ENCODE measurements around the gene PHLDB1.
"Not testable (repeated sequence)": the region's sequence is repeated elsewhere in the genome, so short reads cannot be mapped to it uniquely, and the experiment has no call there.

The PHLDB1 gene

GRCh38 chr11:118604566-118604965 lies 2.8 kb upstream of the PHLDB1 start:
- peak overlapping the region in 17 of 21 experiments; percentile 1 to 76 (median 55) for H3K27ac ChIP-seq
- no peak overlapping the region for H3K4me3 ChIP-seq

GRCh38 chr11:118605116-118605867 lies 2.1 kb upstream of the PHLDB1 start:
- no peak overlapping the region for H3K4me3 ChIP-seq
- peak overlapping the region in 19 of 21 experiments; percentile 1 to 94 (median 64) for H3K27ac ChIP-seq

GRCh38 chr11:118606157-118606843 lies 1.1 kb upstream of the PHLDB1 start:
- Histone ChIP-seq H3K4me3 (no peak overlapping the region), H3K27ac (peak overlapping the region in 20 of 21 experiments; percentile 6 to 94 (median 54))

GRCh38 chr11:118606844-118607228 lies 579 bp upstream of the PHLDB1 start:
- Histone ChIP-seq H3K27ac (peak overlapping the region in 16 of 21 experiments; percentile 7 to 94 (median 52)), H3K4me3 (no peak overlapping the region)

GRCh38 chr11:118608360-118609227 lies 1.2 kb downstream of the PHLDB1 start:
- Histone ChIP-seq H3K4me3 (peak overlapping the region; percentile 49 to 63 (median 59)), H3K27ac (peak overlapping the region; percentile 55 to 97 (median 87))

- Histone ChIP-seq H3K27ac (peak overlapping the region in 19 of 21 experiments; percentile 52 to 97 (median 87)), H3K4me3 (peak overlapping the region; percentile 30 to 63 (median 38))
These were observed 2.2 kb downstream of the PHLDB1 start for GRCh38 chr11:118609380-118610224.

DNA sequence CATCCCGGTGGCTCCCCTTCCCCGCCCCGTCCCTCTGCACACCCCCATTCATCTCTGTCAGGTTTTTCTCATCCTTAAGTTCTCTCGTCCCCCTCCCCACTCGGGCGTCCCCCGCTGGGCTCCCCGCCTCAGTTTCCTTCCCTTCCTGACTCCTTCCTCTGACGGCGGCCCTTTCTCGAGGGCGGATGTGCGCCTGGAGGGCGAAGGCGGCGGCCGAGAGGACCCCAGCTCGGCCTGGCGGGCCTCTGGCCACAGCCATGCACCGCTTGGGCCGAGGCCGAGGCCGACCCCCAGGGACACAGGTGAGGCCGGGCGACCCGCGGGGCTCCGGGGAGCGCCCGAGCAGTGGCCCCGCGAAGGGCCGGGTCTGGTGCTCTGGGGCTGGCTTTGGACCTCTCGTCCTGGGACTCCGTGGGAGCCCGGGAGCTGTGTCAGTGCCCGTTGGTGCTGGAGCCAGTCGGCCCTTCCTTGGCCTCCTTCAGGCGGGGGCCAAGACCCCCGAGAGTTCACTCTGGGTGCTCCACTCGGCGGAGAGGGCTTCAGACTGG lies 2.9 kb downstream of the PHLDB1 start:
- H3K27ac ChIP-seq: peak overlapping the region in 19 of 21 experiments; percentile 49 to 97 (median 87)
- peak overlapping the region; percentile 30 to 63 (median 38) for H3K4me3 ChIP-seq

DNA sequence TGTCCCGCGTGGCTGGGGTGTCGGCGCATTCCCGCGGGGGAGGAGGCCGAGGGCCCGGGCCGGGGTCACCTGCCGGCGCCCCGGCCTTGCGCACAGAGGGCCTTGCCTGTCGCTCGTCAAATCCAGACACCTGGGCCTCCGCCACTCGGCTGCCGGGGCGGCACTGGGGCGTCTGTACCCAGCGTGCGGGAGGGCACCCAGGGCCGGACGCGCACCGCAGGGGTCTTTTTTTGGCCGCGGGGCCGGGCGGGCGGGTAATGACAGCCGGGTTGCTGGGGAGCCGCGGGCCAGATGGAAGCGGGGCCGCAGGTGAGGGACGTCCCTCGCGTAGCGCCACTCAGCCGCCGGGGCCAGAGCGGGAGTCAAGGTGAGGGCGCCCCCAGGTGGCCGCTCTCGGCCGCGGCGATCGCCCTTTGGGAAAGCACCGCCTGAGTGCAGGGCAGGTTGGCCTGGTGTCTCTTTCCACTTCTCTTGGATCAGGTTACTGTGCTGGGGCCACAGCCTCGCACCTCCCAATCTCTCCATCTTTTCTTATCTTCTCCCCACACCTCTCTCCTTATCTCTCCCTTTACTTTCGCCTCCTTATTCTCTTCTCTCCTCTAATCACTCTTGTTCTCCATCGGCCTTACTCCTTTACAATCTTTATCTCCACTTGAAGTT lies 3.5 kb downstream of the PHLDB1 start:
- H3K27ac ChIP-seq: peak overlapping the region in 19 of 21 experiments; percentile 44 to 97 (median 87)
- peak overlapping the region; percentile 30 to 63 (median 38) for H3K4me3 ChIP-seq

- not testable (repeated sequence) for H3K4me3 ChIP-seq
- H3K27ac ChIP-seq: peak overlapping the region in 7 of 21 experiments; percentile 0 to 97 (median 93)
These were observed 4.0 kb downstream of the PHLDB1 start for GRCh38 chr11:118611433-118611795.

- no peak overlapping the region for H3K4me3 ChIP-seq
- H3K27ac ChIP-seq: peak overlapping the region in 11 of 21 experiments; percentile 0 to 73 (median 52)
These were observed 5.0 kb downstream of the PHLDB1 start for GRCh38 chr11:118612378-118612777.

DNA sequence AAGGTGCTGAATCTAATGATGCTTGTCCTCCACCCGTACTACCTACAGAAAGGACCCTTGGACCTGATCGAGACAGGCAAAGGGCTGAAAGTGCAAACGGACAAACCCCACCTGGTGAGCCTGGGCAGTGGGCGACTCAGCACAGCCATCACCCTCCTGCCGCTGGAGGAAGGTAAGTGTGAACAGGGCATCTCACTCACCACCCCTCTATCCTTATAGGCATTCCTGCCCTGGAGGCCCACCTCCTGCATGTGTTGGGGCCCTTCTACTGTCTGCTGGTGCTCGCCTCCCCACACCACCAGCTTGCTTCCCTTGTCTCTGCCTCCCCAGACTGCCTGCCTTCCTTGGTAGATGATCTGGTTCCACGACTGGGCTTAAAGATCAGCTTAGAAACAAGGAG lies 7.1 kb downstream of the PHLDB1 start:
- Histone ChIP-seq H3K27ac (peak overlapping the region in 3 of 21 experiments; percentile 2 to 17 (median 7)), H3K4me3 (no peak overlapping the region)

DNA sequence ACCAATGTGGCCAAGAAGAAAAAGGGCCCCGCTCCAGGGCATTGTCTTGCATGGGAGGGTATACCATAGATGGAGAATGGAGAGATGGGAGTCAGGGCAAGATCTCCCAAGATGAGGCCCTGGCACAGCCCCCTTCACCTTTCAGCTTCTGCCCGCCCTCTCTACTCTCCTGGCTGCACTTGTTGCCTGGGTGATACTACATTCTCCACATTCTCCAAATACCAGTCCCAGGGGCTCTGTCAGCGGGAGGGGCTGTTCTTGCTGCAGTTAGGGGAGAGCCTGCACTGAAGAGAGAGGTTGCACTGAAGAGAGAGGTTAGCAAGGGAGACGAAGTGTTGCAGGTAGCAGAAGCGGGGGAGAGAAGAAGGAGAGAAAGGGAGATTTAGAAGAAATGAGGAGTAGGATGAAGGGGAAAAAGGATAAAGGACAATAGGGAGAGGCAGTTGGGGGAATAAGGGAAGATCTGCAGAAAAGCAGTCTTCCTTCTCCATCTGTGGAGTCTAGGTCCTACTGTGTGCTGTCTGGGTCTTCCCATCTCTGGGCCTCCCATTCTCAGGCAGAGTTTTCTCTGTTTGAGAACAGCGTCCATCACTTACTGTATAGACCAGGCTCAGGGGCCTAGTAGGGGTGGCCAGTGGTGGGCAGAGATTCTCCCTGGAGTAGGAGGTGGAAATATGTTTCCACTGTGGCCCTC lies 8.0 kb downstream of the PHLDB1 start:
- Histone ChIP-seq H3K27ac (no peak overlapping the region), H3K4me3 (no peak overlapping the region)

GRCh38 chr11:118615976-118616371 lies 8.6 kb downstream of the PHLDB1 start:
- Histone ChIP-seq H3K27ac (no peak overlapping the region), H3K4me3 (no peak overlapping the region)

DNA sequence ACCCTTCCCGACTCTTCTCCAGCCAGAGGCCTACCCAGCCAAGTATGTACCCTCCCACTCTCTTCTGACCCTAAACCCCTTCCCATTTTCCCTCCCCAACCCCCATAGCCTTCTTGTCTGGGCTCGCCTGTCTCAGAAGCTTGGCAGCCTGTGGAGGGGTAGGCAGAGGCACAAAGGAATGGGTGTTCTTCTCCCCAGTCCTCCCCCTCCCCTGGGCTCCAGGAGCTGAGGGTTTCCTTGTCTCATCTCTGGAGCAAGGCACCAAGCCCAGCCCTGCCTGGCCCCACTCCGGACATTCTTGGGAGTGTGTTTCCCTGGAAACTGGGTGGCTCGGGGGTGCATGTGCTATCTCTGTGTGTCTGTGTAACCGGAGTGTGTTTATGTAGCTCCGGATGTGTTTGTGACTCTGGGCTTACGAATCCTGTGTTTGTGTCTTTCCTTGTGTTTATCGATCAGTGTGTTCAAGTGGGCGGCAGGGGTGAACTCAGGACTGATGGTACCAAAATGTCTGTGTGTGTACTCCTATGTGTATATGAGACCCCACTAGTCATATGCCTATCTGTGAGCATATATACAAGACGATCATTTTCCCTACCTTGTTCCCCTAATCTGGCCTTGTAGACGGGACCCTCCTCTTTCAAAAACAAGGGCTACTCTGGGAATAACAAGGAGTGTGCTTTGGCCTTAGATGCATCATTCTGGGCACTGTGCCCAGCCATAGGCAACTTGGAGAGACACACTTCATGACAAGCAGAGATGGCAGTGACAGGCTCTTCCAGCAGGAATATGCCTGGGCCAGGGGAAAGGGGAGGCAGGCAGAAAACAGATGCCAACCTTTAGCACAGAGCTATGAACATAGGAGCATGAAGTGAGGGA lies 10.9 kb downstream of the PHLDB1 start:
- Histone ChIP-seq H3K4me3 (no peak overlapping the region), H3K27ac (peak overlapping the region in 19 of 21 experiments; percentile 5 to 89 (median 77))

- no peak overlapping the region for H3K4me3 ChIP-seq
- peak overlapping the region in 20 of 21 experiments; percentile 5 to 89 (median 76) for H3K27ac ChIP-seq
These were observed 11.6 kb downstream of the PHLDB1 start for GRCh38 chr11:118618991-118619375.

GRCh38 chr11:118619444-118620197 lies 12.2 kb downstream of the PHLDB1 start:
- Histone ChIP-seq H3K4me3 (no peak overlapping the region), H3K27ac (peak overlapping the region in 20 of 21 experiments; percentile 7 to 89 (median 77))
